SK-N-SH treated with all-trans-retinoic acid at 6 μM for 48 hours (cell line): ENCODE data around the gene ADAP1.

Experiments used
- ATAC-seq: fragments of 200-7000 bp; cut with Tn5 transposase; 3 replicates; pipeline ENCODE4 v1.9.1; 2020; ENCODE audit warnings: mild to moderate bottlenecking, moderate library complexity
- ARNTL ChIP-seq: fragments of 450-650 bp; formaldehyde crosslinking; IDR thresholded peaks from 2 replicates; pipeline ENCODE4 v1.5.0; 2020; ENCODE audit warnings: low read depth, mild to moderate bottlenecking, moderate library complexity, borderline replicate concordance
- BACH2 ChIP-seq: fragments of 250-450 bp; sonication (Bioruptor Pico); IDR thresholded peaks from 2 replicates; pipeline ENCODE4 v1.9.0; 2021; ENCODE audit warnings: mild to moderate bottlenecking, borderline replicate concordance
- CSDC2 ChIP-seq: fragments of 250-450 bp; sonication (Bioruptor Pico); IDR thresholded peaks from 2 replicates; pipeline ENCODE4 v1.5.0; 2020; ENCODE audit warnings: mild to moderate bottlenecking, moderate library complexity
- ESRRG ChIP-seq: fragments of 250-450 bp; sonication (Bioruptor Pico); IDR thresholded peaks from 2 replicates; pipeline ENCODE4 v1.6.1; 2021; ENCODE audit warnings: mild to moderate bottlenecking
- GLIS3 ChIP-seq: fragments of 250-450 bp; sonication (Bioruptor Pico); IDR thresholded peaks from 2 replicates; pipeline ENCODE4 v1.5.0; 2020; ENCODE audit warnings: mild to moderate bottlenecking, moderate library complexity
- ISL1 ChIP-seq: fragments of 250-450 bp; sonication (Bioruptor Pico); IDR thresholded peaks from 2 replicates; pipeline ENCODE4 v2.1.2; 2022; ENCODE audit warnings: mild to moderate bottlenecking, moderate library complexity
- OSR1 ChIP-seq: fragments of 250-450 bp; sonication (Bioruptor Pico); IDR thresholded peaks from 2 replicates; pipeline ENCODE4 v1.8.0; 2022; ENCODE audit warnings: moderate library complexity, mild to moderate bottlenecking, inconsistent platforms
- PATZ1 ChIP-seq: fragments of 250-450 bp; sonication (Bioruptor Pico); IDR thresholded peaks from 2 replicates; pipeline ENCODE4 v1.8.0; 2020; ENCODE audit warnings: mild to moderate bottlenecking, moderate library complexity, borderline replicate concordance
- POU6F1 ChIP-seq: fragments of 250-450 bp; sonication (Bioruptor Pico); IDR thresholded peaks from 2 replicates; pipeline ENCODE4 v1.8.0; 2021; ENCODE audit warnings: low read depth, mild to moderate bottlenecking, moderate library complexity, borderline replicate concordance
- PPARA ChIP-seq: fragments of 250-450 bp; sonication (Bioruptor Pico); IDR thresholded peaks from 2 replicates; pipeline ENCODE4 v1.5.0; 2020; ENCODE audit warnings: mild to moderate bottlenecking, borderline replicate concordance
- RARB ChIP-seq: fragments of 250-450 bp; sonication (Bioruptor Pico); IDR thresholded peaks from 2 replicates; pipeline ENCODE4 v1.8.0; 2021; ENCODE audit warnings: mild to moderate bottlenecking, moderate library complexity
- SNAI2 ChIP-seq: fragments of 250-450 bp; sonication (Bioruptor Pico); IDR thresholded peaks from 2 replicates; pipeline ENCODE4 v1.5.0; 2020; ENCODE audit warnings: mild to moderate bottlenecking, moderate library complexity
- TCF4 ChIP-seq: fragments of 250-450 bp; sonication (Bioruptor Pico); IDR thresholded peaks from 2 replicates; pipeline ENCODE4 v1.8.0; 2021; ENCODE audit warnings: mild to moderate bottlenecking, moderate library complexity, borderline replicate concordance
- TOX ChIP-seq: fragments of 250-450 bp; sonication (Bioruptor Pico); IDR thresholded peaks from 2 replicates; pipeline ENCODE4 v1.8.0; 2021; ENCODE audit warnings: mild to moderate bottlenecking, moderate library complexity, borderline replicate concordance
- ZFP3 ChIP-seq: fragments of 250-450 bp; sonication (Bioruptor Pico); IDR thresholded peaks from 2 replicates; pipeline ENCODE4 v1.5.0; 2020; ENCODE audit warnings: mild to moderate bottlenecking, moderate library complexity
- ZNF565 ChIP-seq: fragments of 450-650 bp; formaldehyde crosslinking; conservative IDR thresholded peaks from 2 replicates; pipeline ENCODE4 v1.5.0; 2020; ENCODE audit warnings: low read depth, mild to moderate bottlenecking, moderate library complexity
- ZNF70 ChIP-seq: fragments of 450-650 bp; formaldehyde crosslinking; IDR thresholded peaks from 2 replicates; pipeline ENCODE4 v1.5.0; 2020; ENCODE audit warnings: mild to moderate bottlenecking, moderate library complexity
- ZNF8 ChIP-seq: fragments of 450-650 bp; formaldehyde crosslinking; IDR thresholded peaks from 2 replicates; pipeline ENCODE4 v1.5.0; 2020; ENCODE audit warnings: mild to moderate bottlenecking, moderate library complexity
- TF ChIP-seq, protein P1 (sequence below): fragments of 250-450 bp; sonication (Bioruptor Pico); IDR thresholded peaks from 2 replicates; pipeline ENCODE4 v1.5.0; 2020; ENCODE audit warnings: mild to moderate bottlenecking, moderate library complexity

The ADAP1 gene

GRCh38 chr7:921581-922333 lies 32.7 kb downstream of the ADAP1 start:
- TF ChIP-seq OSR1 (CRISPR knock-in tag) (no peak), POU6F1 (CRISPR knock-in tag) (no peak), RARB (no peak), ZNF8 (CRISPR knock-in tag) (no peak), TOX (no peak), BACH2 (CRISPR knock-in tag) (no peak), ZFP3 (CRISPR knock-in tag) (no peak), ZNF565 (CRISPR knock-in tag) (no peak)
- TF ChIP-seq, protein P1, sequence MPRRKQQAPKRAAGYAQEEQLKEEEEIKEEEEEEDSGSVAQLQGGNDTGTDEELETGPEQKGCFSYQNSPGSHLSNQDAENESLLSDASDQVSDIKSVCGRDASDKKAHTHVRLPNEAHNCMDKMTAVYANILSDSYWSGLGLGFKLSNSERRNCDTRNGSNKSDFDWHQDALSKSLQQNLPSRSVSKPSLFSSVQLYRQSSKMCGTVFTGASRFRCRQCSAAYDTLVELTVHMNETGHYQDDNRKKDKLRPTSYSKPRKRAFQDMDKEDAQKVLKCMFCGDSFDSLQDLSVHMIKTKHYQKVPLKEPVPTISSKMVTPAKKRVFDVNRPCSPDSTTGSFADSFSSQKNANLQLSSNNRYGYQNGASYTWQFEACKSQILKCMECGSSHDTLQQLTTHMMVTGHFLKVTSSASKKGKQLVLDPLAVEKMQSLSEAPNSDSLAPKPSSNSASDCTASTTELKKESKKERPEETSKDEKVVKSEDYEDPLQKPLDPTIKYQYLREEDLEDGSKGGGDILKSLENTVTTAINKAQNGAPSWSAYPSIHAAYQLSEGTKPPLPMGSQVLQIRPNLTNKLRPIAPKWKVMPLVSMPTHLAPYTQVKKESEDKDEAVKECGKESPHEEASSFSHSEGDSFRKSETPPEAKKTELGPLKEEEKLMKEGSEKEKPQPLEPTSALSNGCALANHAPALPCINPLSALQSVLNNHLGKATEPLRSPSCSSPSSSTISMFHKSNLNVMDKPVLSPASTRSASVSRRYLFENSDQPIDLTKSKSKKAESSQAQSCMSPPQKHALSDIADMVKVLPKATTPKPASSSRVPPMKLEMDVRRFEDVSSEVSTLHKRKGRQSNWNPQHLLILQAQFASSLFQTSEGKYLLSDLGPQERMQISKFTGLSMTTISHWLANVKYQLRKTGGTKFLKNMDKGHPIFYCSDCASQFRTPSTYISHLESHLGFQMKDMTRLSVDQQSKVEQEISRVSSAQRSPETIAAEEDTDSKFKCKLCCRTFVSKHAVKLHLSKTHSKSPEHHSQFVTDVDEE = no peak
- TF ChIP-seq, all 23 proteins: peak for 0
- ATAC-seq = no peak

DNA sequence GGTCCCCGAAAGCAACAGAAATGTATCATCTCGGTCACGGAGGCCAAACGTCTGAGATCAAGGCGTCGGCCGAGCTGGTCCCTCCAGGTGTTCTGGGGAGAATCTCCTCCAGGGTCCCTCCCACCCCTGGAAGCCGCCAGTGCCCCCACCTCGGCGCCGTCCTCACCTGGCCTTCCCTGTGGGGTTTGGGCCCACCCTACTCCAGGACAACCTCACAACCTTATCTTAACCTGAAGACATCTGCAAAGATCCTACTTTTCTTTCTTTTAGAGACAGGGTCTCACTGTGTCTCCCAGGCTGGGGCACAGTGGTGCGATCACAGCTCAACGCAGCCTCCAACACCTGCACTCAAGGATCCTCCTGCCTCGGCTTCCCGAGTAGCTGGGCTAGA lies 33.4 kb downstream of the ADAP1 start:
- TF ChIP-seq ARNTL (CRISPR knock-in tag) = no peak
- TF ChIP-seq TCF4 (CRISPR knock-in tag) = no peak
- no peak for TF ChIP-seq CSDC2 (CRISPR knock-in tag)
- no peak for TF ChIP-seq ESRRG (CRISPR knock-in tag)
- no peak for TF ChIP-seq RARB
- ATAC-seq = no peak

DNA sequence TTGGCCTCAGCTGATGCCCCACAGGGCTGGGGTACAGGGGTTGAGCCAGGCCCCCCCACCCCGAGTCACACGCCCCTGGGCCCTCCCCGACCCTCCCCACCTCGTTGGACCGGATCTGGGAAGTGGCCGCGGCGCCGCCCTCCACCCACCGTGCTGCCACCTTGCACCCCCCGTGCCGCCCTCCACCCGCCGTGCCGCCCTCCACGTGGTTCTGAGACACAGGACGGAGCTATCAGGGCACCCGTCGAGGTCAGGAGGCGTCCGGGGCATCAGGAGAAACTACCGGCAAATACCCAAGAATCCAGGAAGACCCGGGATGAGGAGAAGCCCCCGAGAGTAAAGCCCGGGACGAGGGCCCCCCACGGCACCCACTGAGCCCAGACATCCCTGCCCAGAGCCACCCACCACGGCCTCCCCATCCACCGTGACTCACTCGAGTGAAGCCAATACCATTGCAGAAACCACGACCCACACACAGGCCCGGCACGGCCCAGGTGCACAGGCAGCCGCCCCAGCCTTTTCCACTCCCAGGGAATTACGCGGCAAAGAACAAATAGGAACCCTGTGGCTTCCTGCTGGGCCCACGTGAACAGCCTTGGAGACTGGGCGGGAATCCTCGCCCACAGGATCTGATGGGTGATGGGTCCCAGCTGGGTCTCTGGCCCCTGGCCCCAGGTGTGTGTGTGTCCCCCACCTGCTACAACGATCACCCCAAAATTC lies 34.0 kb downstream of the ADAP1 start:
- no peak for TF ChIP-seq PPARA
- no peak for TF ChIP-seq CSDC2 (CRISPR knock-in tag)
- TF ChIP-seq ZNF70 (CRISPR knock-in tag) = no peak
- TF ChIP-seq ZNF565 (CRISPR knock-in tag) = no peak
- TF ChIP-seq ZNF8 (CRISPR knock-in tag) = no peak
- no peak for TF ChIP-seq OSR1 (CRISPR knock-in tag)
- TF ChIP-seq, protein P1 = no peak
- no peak for TF ChIP-seq ISL1
- no peak for ATAC-seq

DNA sequence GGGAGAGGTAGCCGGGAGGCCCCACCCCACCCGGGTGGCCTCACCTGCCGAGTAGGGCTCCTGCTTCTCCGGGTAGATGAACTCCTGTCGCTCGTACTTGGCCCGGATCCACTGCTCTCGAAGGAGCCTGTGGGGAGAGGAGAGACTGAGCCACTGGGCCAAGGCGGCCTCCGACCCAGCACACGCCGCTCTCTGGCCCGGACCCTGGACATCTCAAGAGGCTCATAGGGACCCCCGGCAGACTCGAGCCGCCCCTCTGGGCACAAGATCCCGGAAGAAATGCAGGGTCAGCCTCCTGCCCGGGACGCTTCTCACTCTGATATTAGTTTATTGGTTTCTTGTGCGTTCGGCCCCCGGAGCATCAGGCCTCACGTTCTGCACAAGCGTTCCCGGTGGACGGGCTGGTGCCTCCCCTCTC lies 34.5 kb downstream of the ADAP1 start:
- no peak for ATAC-seq
- TF ChIP-seq TOX = no peak
- TF ChIP-seq GLIS3 (CRISPR knock-in tag) = no peak
- no peak for TF ChIP-seq SNAI2 (CRISPR knock-in tag)
- no peak for TF ChIP-seq PATZ1
- no peak for TF ChIP-seq ZNF8 (CRISPR knock-in tag)
- TF ChIP-seq, protein P1 = no peak
- TF ChIP-seq CSDC2 (CRISPR knock-in tag) = no peak
- no peak for TF ChIP-seq ISL1
